Liver (tissue), 9 donors: Measurements from ENCODE around the gene QKI. TPM values are rescaled to one million over a fixed set of nuclear protein-coding genes. Genes with fewer than 3 reads are reported as not detected.
"Not testable (repeated sequence)": the region's sequence is repeated elsewhere in the genome, so short reads cannot be mapped to it uniquely, and the experiment has no call there.

ENCODE experiments used
- DNase-seq: peaks from one replicate; pipeline ENCODE4 v3.0.0-alpha.2; 2017; ENCODE audit warnings: low spot score
- H3K27ac ChIP-seq, 2 donors: one replicate each; pipeline ENCODE4 v1.7.0; 2013; ENCODE audit warnings: inconsistent platforms in 2 of 2, low read length in 2 of 2, control low read depth in 1 of 2, low read depth in 1 of 2, mild to moderate bottlenecking in 1 of 2
- H3K27me3 ChIP-seq, 4 donors: one replicate each; pipeline versions ENCODE4 v1.6.1 to v1.7.0; 2013; ENCODE audit warnings: low read length in 3 of 4, inconsistent platforms in 1 of 4, mild to moderate bottlenecking in 1 of 4, moderate library complexity in 1 of 4; ENCODE audit not compliant: control insufficient read depth in 4 of 4, insufficient read depth in 4 of 4
- H3K36me3 ChIP-seq, 4 donors: one replicate each; pipeline versions ENCODE4 v1.6.1 to v1.7.0; 2013; ENCODE audit warnings: low read length in 3 of 4, mild to moderate bottlenecking in 3 of 4, low read depth in 1 of 4, moderate library complexity in 1 of 4; ENCODE audit not compliant: control insufficient read depth in 4 of 4, insufficient read depth in 3 of 4
- H3K4me1 ChIP-seq, 4 donors: one replicate each; pipeline versions ENCODE4 v1.6.1 to v1.7.0; 2013; ENCODE audit warnings: low read length in 3 of 4, mild to moderate bottlenecking in 3 of 4, moderate library complexity in 1 of 4; ENCODE audit not compliant: control insufficient read depth in 4 of 4, insufficient read depth in 4 of 4
- H3K4me3 ChIP-seq, 3 donors: one replicate each; pipeline versions ENCODE4 v1.6.1 to v1.7.0; 2013; ENCODE audit warnings: low read length in 3 of 3, control low read depth in 1 of 3, low read depth in 1 of 3, mild to moderate bottlenecking in 1 of 3
- H3K9ac ChIP-seq, 2 donors: one replicate each; pipeline ENCODE4 v1.7.0; 2013; ENCODE audit warnings: low read length in 2 of 2, mild to moderate bottlenecking in 2 of 2, moderate library complexity in 2 of 2, control low read depth in 1 of 2, low read depth in 1 of 2
- H3K9me3 ChIP-seq, 4 donors: one replicate each; pipeline versions ENCODE4 v1.6.1 to v1.7.0; 2013; ENCODE audit warnings: low read length in 3 of 4; ENCODE audit not compliant: control insufficient read depth in 4 of 4
- EGR1 ChIP-seq, 2 donors: IDR thresholded peaks; 2 replicates each; pipeline ENCODE4 v1.6.1; 2016 to 2018; ENCODE audit warnings: antibody characterized with exemption in 2 of 2, low read depth in 2 of 2
- FOXA1 ChIP-seq: IDR thresholded peaks from 2 replicates; pipeline ENCODE4 v1.6.1; 2016; ENCODE audit warnings: antibody characterized with exemption
- FOXA2 ChIP-seq: IDR thresholded peaks from 2 replicates; pipeline ENCODE4 v1.6.1; 2016; ENCODE audit warnings: antibody characterized with exemption
- GABPA ChIP-seq, 2 donors: IDR thresholded peaks in 1 of 2; conservative IDR thresholded peaks in 1 of 2; 2 replicates each; pipeline ENCODE4 v1.6.1; 2016; ENCODE audit warnings: antibody characterized with exemption in 2 of 2, mild to moderate bottlenecking in 1 of 2, moderate library complexity in 1 of 2
- HNF4A ChIP-seq, 2 donors: conservative IDR thresholded peaks; 2 replicates each; pipeline ENCODE4 v1.6.1; 2016; ENCODE audit warnings: antibody characterized with exemption in 2 of 2, mild to moderate bottlenecking in 2 of 2
- HNF4G ChIP-seq: IDR thresholded peaks from 2 replicates; pipeline ENCODE4 v1.6.1; 2016; ENCODE audit warnings: antibody characterized with exemption
- JUND ChIP-seq, 2 donors: IDR thresholded peaks; 2 replicates each; pipeline ENCODE4 v1.6.1; 2016; ENCODE audit warnings: antibody characterized with exemption in 2 of 2
- NR2F2 ChIP-seq: IDR thresholded peaks from 2 replicates; pipeline ENCODE4 v1.6.1; 2016; ENCODE audit warnings: antibody characterized with exemption
- RAD21 ChIP-seq, 2 donors: IDR thresholded peaks; 2 replicates each; pipeline ENCODE4 v1.6.1; 2016; ENCODE audit warnings: antibody characterized with exemption in 2 of 2, mild to moderate bottlenecking in 2 of 2
- RXRA ChIP-seq, 2 donors: IDR thresholded peaks; 2 replicates each; pipeline ENCODE4 v1.6.1; 2017 to 2018; ENCODE audit warnings: antibody characterized with exemption in 2 of 2, mild to moderate bottlenecking in 1 of 2
- SP1 ChIP-seq: IDR thresholded peaks from 2 replicates; pipeline ENCODE4 v1.6.1; 2018; ENCODE audit warnings: antibody characterized with exemption, mild to moderate bottlenecking
- TAF1 ChIP-seq: conservative IDR thresholded peaks from 2 replicates; pipeline ENCODE4 v1.6.1; 2016; ENCODE audit warnings: antibody characterized with exemption, mild to moderate bottlenecking
- YY1 ChIP-seq: IDR thresholded peaks from 2 replicates; pipeline ENCODE4 v1.6.1; 2016; ENCODE audit warnings: antibody characterized with exemption, mild to moderate bottlenecking
- WGBS: extraction: QIAGEN DNeasy Blood & Tissue Kit; methylation state at CpG from one replicate; pipeline ENCODE4 v1.1.7; 2013; 5-methylcytosine and 5-hydroxymethylcytosine counted together
- polyA plus RNA-seq, 2 donors: library from polyadenylated mRNA; stranded (reverse) in 1 of 2; unstranded in 1 of 2; fragments of 200-250 nt in 1 of 2; fragments of >200 nt in 1 of 2; fragmentation: Nextera tagmentation in 1 of 2; extraction: Ambion mirVana in 1 of 2; gene quantifications; one replicate each; pipeline versions ENCODE4 v1.2.1 to v1.2.3, GENCODE V29; 2013 to 2015
- total RNA-seq, 2 donors: library from RNA; depleted of rRNA; stranded (reverse); fragments of >200 nt; gene quantifications; one replicate each; pipeline ENCODE4 v1.2.3, GENCODE V29; 2014
- TF ChIP-seq, protein P1 (sequence below): IDR thresholded peaks from 2 replicates; pipeline ENCODE4 v1.6.1; 2016; ENCODE audit warnings: antibody characterized with exemption
- TF ChIP-seq, protein P2 (sequence below): IDR thresholded peaks from 2 replicates; pipeline ENCODE4 v1.6.1; 2016; ENCODE audit warnings: antibody characterized with exemption
- TF ChIP-seq, protein P3 (sequence below): fragments of 150-350 bp; IDR thresholded peaks from 2 replicates; pipeline ENCODE4 v1.5.1; 2017; ENCODE audit warnings: improper control_type of control experiment, low read depth, low read length; ENCODE audit not compliant: missing input control
- TF ChIP-seq, protein P4 (sequence below): IDR thresholded peaks from 2 replicates; pipeline ENCODE4 v1.6.1; 2016; ENCODE audit warnings: antibody characterized with exemption, mild to moderate bottlenecking
- donor health status: healthy.
- donor health status: healthy.
- donor health status: healthy.
- donor health status: healthy.
- donor health status: healthy.

QKI gene
- total and polyA plus RNA-seq, 4 donors, result 22.7 to 97.0 (median 56.3) TPM

DNA sequence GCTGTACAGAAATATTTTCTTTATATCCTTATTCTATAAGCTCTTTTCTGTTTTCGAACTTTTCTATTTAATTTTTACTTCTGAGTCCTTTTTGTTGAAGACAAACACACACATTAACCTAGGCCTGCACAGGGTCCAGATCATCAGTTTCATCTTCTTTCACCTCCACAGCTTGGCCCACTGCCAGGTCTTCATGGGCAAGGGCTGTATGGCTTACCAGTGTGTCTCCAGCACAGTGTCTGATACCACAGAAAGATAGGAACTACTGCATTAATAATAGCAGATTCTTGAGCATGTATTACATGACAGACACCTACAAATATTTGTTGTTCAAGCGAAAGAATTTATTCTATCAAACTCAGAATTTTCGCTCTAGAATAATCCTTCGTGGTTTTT, 24.4 kb downstream of the QKI start (continued):
- TF ChIP-seq GABPA (IDR thresholded peaks at IDR 0.05 in 1 of 2, conservative IDR thresholded peaks at IDR 0.05 in 1 of 2) (no peak), HNF4G (no peak), YY1 (no peak), JUND (IDR thresholded peaks at IDR 0.05) (no peak)
- TF ChIP-seq, protein P1, sequence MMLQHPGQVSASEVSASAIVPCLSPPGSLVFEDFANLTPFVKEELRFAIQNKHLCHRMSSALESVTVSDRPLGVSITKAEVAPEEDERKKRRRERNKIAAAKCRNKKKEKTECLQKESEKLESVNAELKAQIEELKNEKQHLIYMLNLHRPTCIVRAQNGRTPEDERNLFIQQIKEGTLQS, result no peak
- TF ChIP-seq, protein P2, sequence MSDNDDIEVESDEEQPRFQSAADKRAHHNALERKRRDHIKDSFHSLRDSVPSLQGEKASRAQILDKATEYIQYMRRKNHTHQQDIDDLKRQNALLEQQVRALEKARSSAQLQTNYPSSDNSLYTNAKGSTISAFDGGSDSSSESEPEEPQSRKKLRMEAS, result no peak

DNA sequence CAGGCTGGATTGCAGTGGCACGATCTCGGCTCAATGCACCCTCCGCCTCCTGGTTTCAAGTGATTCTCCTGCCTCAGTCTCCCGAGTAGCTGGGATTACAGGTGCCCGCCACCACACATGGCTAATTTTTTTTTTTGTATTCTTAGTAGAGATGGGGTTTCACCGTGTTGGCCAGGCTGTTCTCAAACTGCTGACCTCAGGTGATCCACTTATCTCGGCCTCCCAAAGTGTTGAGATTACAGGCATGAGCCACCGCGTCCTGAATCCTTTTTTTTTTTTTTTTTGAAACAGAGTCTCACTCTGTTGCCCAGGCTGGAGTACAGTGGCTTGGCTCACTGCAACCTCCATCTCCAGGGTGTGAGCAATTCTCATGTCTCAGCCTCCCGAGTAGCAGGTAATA, 24.9 kb downstream of the QKI start:
- 92% methylated on average over 10 of the region's 10 CpGs for WGBS

DNA sequence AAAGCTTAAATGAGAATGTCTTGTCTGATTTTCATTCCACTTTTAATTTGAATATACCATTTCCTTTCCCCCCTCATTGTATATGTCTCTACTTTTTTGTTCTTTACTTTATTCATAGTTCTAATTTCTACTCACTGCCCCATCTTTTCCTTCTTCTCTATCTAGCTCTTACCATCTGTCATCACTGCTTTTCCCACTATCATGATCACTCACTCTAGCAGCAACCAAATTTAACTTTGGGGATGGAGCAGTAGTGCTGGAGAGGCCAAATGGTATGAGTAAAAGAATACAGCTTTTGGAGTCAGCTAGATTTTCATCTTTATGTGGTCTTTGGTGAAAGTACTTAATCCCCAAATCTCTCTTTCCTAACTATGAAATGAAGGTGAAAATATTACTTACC, 25.5 kb downstream of the QKI start:
- Histone ChIP-seq H3K9ac (no peak overlapping the region), H3K9me3 (no peaks in the 10 kb centered on the region), H3K27ac (no peak overlapping the region), H3K4me1 (peaks cover 8 to 40% (median 20%) of the 10 kb centered on the region in 4 donors), H3K27me3 (no peaks in the 10 kb centered on the region), H3K36me3 (no peaks in the 10 kb centered on the region), H3K4me3 (no peak overlapping the region)
- TF ChIP-seq RXRA (IDR thresholded peaks at IDR 0.05) (no peak), FOXA1 (no peak), YY1 (no peak), FOXA2 (no peak), EGR1 (IDR thresholded peaks at IDR 0.05; ENCODE audit: low read depth in 2 of 2) (no peak), HNF4A (conservative IDR thresholded peaks at IDR 0.05) (no peak), SP1 (no peak), NR2F2 (no peak), RAD21 (IDR thresholded peaks at IDR 0.05) (no peak), HNF4G (no peak), TAF1 (no peak)
- TF ChIP-seq, protein P1, result no peak
- TF ChIP-seq, protein P3, sequence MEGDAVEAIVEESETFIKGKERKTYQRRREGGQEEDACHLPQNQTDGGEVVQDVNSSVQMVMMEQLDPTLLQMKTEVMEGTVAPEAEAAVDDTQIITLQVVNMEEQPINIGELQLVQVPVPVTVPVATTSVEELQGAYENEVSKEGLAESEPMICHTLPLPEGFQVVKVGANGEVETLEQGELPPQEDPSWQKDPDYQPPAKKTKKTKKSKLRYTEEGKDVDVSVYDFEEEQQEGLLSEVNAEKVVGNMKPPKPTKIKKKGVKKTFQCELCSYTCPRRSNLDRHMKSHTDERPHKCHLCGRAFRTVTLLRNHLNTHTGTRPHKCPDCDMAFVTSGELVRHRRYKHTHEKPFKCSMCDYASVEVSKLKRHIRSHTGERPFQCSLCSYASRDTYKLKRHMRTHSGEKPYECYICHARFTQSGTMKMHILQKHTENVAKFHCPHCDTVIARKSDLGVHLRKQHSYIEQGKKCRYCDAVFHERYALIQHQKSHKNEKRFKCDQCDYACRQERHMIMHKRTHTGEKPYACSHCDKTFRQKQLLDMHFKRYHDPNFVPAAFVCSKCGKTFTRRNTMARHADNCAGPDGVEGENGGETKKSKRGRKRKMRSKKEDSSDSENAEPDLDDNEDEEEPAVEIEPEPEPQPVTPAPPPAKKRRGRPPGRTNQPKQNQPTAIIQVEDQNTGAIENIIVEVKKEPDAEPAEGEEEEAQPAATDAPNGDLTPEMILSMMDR, result no peak
- TF ChIP-seq, protein P2, result no peak
- TF ChIP-seq, protein P4, sequence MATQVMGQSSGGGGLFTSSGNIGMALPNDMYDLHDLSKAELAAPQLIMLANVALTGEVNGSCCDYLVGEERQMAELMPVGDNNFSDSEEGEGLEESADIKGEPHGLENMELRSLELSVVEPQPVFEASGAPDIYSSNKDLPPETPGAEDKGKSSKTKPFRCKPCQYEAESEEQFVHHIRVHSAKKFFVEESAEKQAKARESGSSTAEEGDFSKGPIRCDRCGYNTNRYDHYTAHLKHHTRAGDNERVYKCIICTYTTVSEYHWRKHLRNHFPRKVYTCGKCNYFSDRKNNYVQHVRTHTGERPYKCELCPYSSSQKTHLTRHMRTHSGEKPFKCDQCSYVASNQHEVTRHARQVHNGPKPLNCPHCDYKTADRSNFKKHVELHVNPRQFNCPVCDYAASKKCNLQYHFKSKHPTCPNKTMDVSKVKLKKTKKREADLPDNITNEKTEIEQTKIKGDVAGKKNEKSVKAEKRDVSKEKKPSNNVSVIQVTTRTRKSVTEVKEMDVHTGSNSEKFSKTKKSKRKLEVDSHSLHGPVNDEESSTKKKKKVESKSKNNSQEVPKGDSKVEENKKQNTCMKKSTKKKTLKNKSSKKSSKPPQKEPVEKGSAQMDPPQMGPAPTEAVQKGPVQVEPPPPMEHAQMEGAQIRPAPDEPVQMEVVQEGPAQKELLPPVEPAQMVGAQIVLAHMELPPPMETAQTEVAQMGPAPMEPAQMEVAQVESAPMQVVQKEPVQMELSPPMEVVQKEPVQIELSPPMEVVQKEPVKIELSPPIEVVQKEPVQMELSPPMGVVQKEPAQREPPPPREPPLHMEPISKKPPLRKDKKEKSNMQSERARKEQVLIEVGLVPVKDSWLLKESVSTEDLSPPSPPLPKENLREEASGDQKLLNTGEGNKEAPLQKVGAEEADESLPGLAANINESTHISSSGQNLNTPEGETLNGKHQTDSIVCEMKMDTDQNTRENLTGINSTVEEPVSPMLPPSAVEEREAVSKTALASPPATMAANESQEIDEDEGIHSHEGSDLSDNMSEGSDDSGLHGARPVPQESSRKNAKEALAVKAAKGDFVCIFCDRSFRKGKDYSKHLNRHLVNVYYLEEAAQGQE, result no peak
- DNase-seq, result no peak

More for the DNA sequence above, 24.9 kb downstream of the QKI start:
- H3K36me3 ChIP-seq, H3K27ac ChIP-seq, DNase-seq, H3K9me3 ChIP-seq, H3K4me3 ChIP-seq, H3K27me3 ChIP-seq, H3K9ac ChIP-seq: not testable (repeated sequence)
- H3K4me1 ChIP-seq, result peaks cover 8 to 40% (median 20%) of the 10 kb centered on the region in 4 donors
